ENCODE results near the gene RANBP10.

DNA sequence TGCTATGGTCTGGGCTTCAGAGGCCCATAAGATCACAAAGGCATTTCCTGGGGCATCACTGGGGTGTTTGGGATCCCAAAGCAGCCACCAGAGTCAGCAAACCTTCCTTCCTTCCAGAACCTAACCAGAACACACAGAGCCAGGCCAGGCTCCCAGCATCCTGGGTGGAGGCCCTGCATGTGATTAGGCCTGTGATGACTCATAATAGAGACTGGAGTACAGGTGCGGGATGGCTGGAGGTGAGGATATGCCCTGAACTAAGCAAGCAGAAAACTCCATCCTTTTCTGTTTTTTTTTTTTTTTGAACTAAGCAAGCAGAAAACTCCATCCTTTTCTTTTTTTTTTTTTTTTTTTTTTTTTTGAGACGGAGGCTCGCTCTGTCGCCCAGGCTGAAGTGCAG lies 69.5 kb downstream of the RANBP10 start:
- TF ChIP-seq KDM1A (IDR thresholded peaks at IDR 0.05; ENCODE audit: low read depth) (no peak), BHLHE40 (IDR thresholded peaks at IDR 0.05; ENCODE audit: low read depth, low read length) (no peak), FOSL2 (IDR thresholded peaks at IDR 0.05) (no peak), FOSL2 (CRISPR knock-in tag; IDR thresholded peaks at IDR 0.05) (no peak), RAD21 (conservative IDR thresholded peaks at IDR 0.05 in 1 of 2, IDR thresholded peaks at IDR 0.05 in 1 of 2) (no peak), NPAS2 (CRISPR knock-in tag; IDR thresholded peaks at IDR 0.05; ENCODE audit: borderline replicate concordance) (no peak)
- TF ChIP-seq, protein P1, sequence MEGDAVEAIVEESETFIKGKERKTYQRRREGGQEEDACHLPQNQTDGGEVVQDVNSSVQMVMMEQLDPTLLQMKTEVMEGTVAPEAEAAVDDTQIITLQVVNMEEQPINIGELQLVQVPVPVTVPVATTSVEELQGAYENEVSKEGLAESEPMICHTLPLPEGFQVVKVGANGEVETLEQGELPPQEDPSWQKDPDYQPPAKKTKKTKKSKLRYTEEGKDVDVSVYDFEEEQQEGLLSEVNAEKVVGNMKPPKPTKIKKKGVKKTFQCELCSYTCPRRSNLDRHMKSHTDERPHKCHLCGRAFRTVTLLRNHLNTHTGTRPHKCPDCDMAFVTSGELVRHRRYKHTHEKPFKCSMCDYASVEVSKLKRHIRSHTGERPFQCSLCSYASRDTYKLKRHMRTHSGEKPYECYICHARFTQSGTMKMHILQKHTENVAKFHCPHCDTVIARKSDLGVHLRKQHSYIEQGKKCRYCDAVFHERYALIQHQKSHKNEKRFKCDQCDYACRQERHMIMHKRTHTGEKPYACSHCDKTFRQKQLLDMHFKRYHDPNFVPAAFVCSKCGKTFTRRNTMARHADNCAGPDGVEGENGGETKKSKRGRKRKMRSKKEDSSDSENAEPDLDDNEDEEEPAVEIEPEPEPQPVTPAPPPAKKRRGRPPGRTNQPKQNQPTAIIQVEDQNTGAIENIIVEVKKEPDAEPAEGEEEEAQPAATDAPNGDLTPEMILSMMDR (IDR thresholded peaks at IDR 0.05), result no peak

Data from A549 (cell line).